K562 (cell line): Measurements from ENCODE around the gene ATP6V0E2. TPM values are rescaled to one million over a fixed set of nuclear protein-coding genes. Genes with fewer than 3 reads are reported as not detected.

Experiments used
- ATAC-seq: fragments of 200-7000 bp; cut with Tn5 transposase; 3 replicates; pipeline ENCODE4 v1.9.1; 2020; ENCODE audit warnings: moderate library complexity
- BruUV-seq: library from RNA; stranded (reverse); fragments of 400-500 nt; replicated peaks from 2 replicates; lab custom pipeline; 2021; lab: Mats Ljungman, UMichigan
- CTCF ChIA-PET: fragments of 300-600 bp; formaldehyde crosslinking; extraction: SDS; loops from one replicate; lab custom pipeline; 2021; ENCODE audit warnings: low intra/inter-chr PET ratio; lab: Yijun Ruan, JAX
- POLR2A ChIA-PET: fragments of 300-600, 350-650 bp; sonication (Branson Sonifier 250); formaldehyde crosslinking; extraction: SDS; loops from one replicate; lab custom pipeline; 2021; ENCODE audit warnings: antibody characterized with exemption, inconsistent platforms; lab: Yijun Ruan, JAX
- DNase-seq, 4 experiments: peaks; one replicate each; pipeline versions ENCODE4 v3.0.0 to v3.0.0-alpha.2; 2011 to 2018; ENCODE audit warnings: low spot score in 3 of 4, mixed read lengths in 3 of 4; ENCODE audit errors: extremely low read depth in 1 of 4
- FAIRE-seq: peaks from 2 replicates; lab custom pipeline; 2011; peaks lifted over from hg19 to GRCh38; lab: Jason Lieb, UNC
- H2AFZ ChIP-seq: 2 replicates; pipeline ENCODE4 v1.6.0; 2011; ENCODE audit warnings: low read depth, low read length, control low read depth, inconsistent platforms
- H3K27ac ChIP-seq: fragments of 200-600 bp; 3 replicates; pipeline ENCODE4 v1.8.0; 2011; ENCODE audit warnings: low read depth, mild to moderate bottlenecking, control low read depth, inconsistent platforms, low read length, moderate library complexity, mixed read lengths; ENCODE audit errors: extremely low read depth
- H3K27me3 ChIP-seq, 2 experiments: fragments of 300-600 bp in 1 of 2; 2 replicates in 1 of 2; 3 replicates in 1 of 2; pipeline versions ENCODE4 v1.6.0 to v1.8.0; 2011; ENCODE audit warnings: inconsistent platforms in 2 of 2, low read length in 2 of 2, mild to moderate bottlenecking in 1 of 2, mixed read lengths in 1 of 2, moderate library complexity in 1 of 2; ENCODE audit not compliant: control insufficient read depth in 2 of 2, insufficient read depth in 2 of 2
- H3K36me3 ChIP-seq: fragments of 300-600 bp; 3 replicates; pipeline ENCODE4 v1.8.0; 2011; ENCODE audit warnings: mild to moderate bottlenecking, low read length, inconsistent platforms; ENCODE audit not compliant: control insufficient read depth, insufficient read depth
- H3K4me1 ChIP-seq, 2 experiments: fragments of 200-600 bp in 1 of 2; replicated peaks in 1 of 2; 2 replicates in 1 of 2; 3 replicates in 1 of 2; pipeline versions ENCODE4 v1.5.1 to v1.8.0; 2011; ENCODE audit warnings: inconsistent platforms in 2 of 2, low read length in 2 of 2, mild to moderate bottlenecking in 1 of 2, mixed read lengths in 1 of 2, moderate library complexity in 1 of 2; ENCODE audit not compliant: control insufficient read depth in 2 of 2, insufficient read depth in 2 of 2
- H3K4me2 ChIP-seq: 2 replicates; pipeline ENCODE4 v1.6.1; 2011; ENCODE audit warnings: low read length, control low read depth, inconsistent platforms, mixed read lengths; ENCODE audit not compliant: insufficient read depth
- H3K4me3 ChIP-seq: fragments of 200-600 bp; sonication (generic), shearing (Covaris generic); 2 replicates; pipeline ENCODE4 v1.5.1; 2016; ENCODE audit warnings: control low read depth, inconsistent platforms
- H3K79me2 ChIP-seq: fragments of 200-600 bp; 3 replicates; pipeline ENCODE4 v1.8.0; 2011; ENCODE audit warnings: low read length, inconsistent platforms; ENCODE audit not compliant: control insufficient read depth, insufficient read depth
- H3K9ac ChIP-seq, 2 experiments: 2 replicates each; pipeline versions ENCODE4 v1.6.0 to v1.6.1; 2011; ENCODE audit warnings: low read depth in 2 of 2, low read length in 2 of 2, control low read depth in 1 of 2, inconsistent platforms in 1 of 2, mild to moderate bottlenecking in 1 of 2, mixed read lengths in 1 of 2; ENCODE audit not compliant: insufficient read depth in 1 of 2
- H3K9me1 ChIP-seq: one replicate; pipeline ENCODE4 v1.6.0; 2011; ENCODE audit warnings: inconsistent platforms, mild to moderate bottlenecking, low read length, moderate library complexity; ENCODE audit not compliant: control insufficient read depth, insufficient read depth
- H3K9me3 ChIP-seq: replicated peaks from 2 replicates; pipeline ENCODE4 v1.5.1; 2011; ENCODE audit warnings: low read depth, low read length, inconsistent platforms; ENCODE audit not compliant: control insufficient read depth, insufficient read depth
- H4K20me1 ChIP-seq: replicated peaks from 2 replicates; pipeline ENCODE4 v1.6.1; 2011; ENCODE audit warnings: low read length, inconsistent platforms, mixed read lengths; ENCODE audit not compliant: control insufficient read depth, insufficient read depth
- GABPA ChIP-seq: fragments of 200-800 bp; sonication (Bioruptor generic); conservative IDR thresholded peaks from 2 replicates; pipeline ENCODE4 v1.6.1; 2016; ENCODE audit warnings: low read depth, missing genetic modification characterization, missing compliant biosample characterization
- MED1 ChIP-seq: sonication (generic); formaldehyde crosslinking; IDR thresholded peaks from 2 replicates; pipeline ENCODE4 v1.8.1; 2023; ENCODE audit warnings: missing genetic modification reagents, borderline replicate concordance
- STAG1 ChIP-seq: sonication (generic); formaldehyde crosslinking; IDR thresholded peaks from 2 replicates; pipeline ENCODE4 v1.5.0; 2020; ENCODE audit warnings: missing genetic modification reagents, borderline replicate concordance
- STAT6 ChIP-seq: sonication (generic); formaldehyde crosslinking; IDR thresholded peaks from 2 replicates; pipeline ENCODE4 v1.8.1; 2023; ENCODE audit warnings: mild to moderate bottlenecking, missing genetic modification reagents
- U2AF2 ChIP-seq: fragments of 200-400 bp; formaldehyde crosslinking; optimal IDR thresholded peaks from 2 replicates; pipeline ENCODE3; 2017; ENCODE audit warnings: low read depth, mild to moderate bottlenecking, low read length
- ZC3H4 ChIP-seq: sonication (generic); formaldehyde crosslinking; IDR thresholded peaks from 2 replicates; pipeline ENCODE4 v1.9.0; 2021; ENCODE audit warnings: missing genetic modification reagents, borderline replicate concordance
- WGBS: fragments of 100-300 bp; shearing (Covaris generic); methylation state at CpG from one replicate; pipeline ENCODE4 v1.1.6; 2016; ENCODE audit warnings: low coverage, mixed read lengths; ENCODE audit not compliant: insufficient coverage; ENCODE audit errors: missing lambda C conversion rate; 5-methylcytosine and 5-hydroxymethylcytosine counted together
- in situ Hi-C: fragments of 300-500 bp; cut with MboI; formaldehyde crosslinking; loops from 4 replicates; pipeline ENCODE4 v1.15.0; 2018; ENCODE audit warnings: inconsistent platforms, mixed read lengths
- intact Hi-C: fragments of 100-400 bp; cut with micrococcal nuclease; formaldehyde crosslinking; loops from 2 replicates; pipeline ENCODE4 v1.14.2; 2022
- polyA plus RNA-seq, 8 experiments: library from polyadenylated mRNA; depleted of rRNA in 4 of 8; stranded (reverse) in 5 of 8; unstranded in 3 of 8; fragments of >200 nt; fragmentation: Nextera tagmentation in 2 of 8; fragmentation: Illumina TruSeq in 1 of 8; extraction: Ambion mirVana in 2 of 8; extraction: Trizol in 1 of 8; gene quantifications; 2 replicates each; pipeline versions ENCODE4 v1.2.1 to v1.2.3, GENCODE V29; 2011 to 2014; ENCODE audit warnings: inconsistent platforms in 1 of 8, missing spikeins in 1 of 8
- total RNA-seq, 7 experiments: library from RNA; depleted of rRNA in 6 of 7; stranded (reverse); fragments of >200 nt in 6 of 7; fragmentation: Illumina TruSeq in 2 of 7; extraction: Trizol in 2 of 7; gene quantifications; 2 replicates each; pipeline versions ENCODE4 v1.2.1 to v1.2.3, GENCODE V29; 2011 to 2021; ENCODE audit warnings: low replicate concordance in 1 of 7

ATP6V0E2 gene
- total and polyA plus RNA-seq, 9 of the 15 experiments (the other 6 are each of a cell fraction or from before 2014, with no cell fraction given) = 0.55 to 18.5 (median 10.9) TPM

DNA sequence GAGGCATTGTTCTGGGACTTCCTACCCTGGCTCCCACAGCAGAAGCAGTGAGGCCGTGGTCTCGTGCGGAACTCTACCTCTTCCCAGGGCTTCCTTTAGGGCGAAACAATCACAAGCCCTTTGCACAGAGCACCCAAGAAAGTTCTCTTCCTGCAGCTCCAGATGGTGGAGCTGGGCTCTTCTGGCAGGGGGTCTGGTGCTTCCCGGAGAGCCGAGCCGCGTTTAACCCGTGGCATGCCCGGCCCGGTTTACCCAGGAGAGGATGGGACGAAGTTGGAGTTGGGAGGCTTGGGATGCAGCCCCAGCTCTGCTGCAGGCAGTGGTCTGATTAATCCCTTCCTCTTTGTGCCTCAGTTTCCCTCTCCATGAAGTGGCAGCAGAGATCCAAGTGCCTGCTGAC is 9.0 kb upstream of the ATP6V0E2 start:
- no TSS peak for BruUV-seq
- no peaks in the 10 kb centered on the region for H3K36me3 ChIP-seq
- no peak overlapping the region for H3K4me2 ChIP-seq
- H3K9me1 ChIP-seq = peaks cover 2% of the 10 kb centered on the region
- ChIA-PET CTCF (no interaction called here), POLR2A (interaction anchor here (0.9 kb wide), 1 partner anchor 27 kb away, joined by 4 read pairs; the partner anchor contains the start of gene ZNF862)
- H3K27ac ChIP-seq = no peak overlapping the region
- H2AFZ ChIP-seq = no peak overlapping the region
- DNase-seq = no peak
- FAIRE-seq = no peak
- H3K79me2 ChIP-seq = no peaks in the 10 kb centered on the region
- H3K9me3 ChIP-seq = no peaks in the 10 kb centered on the region
- H3K4me1 ChIP-seq = peaks cover 0 to 21% of the 10 kb centered on the region in 2 experiments; a peak in 3 of 5 replicates
- H3K9ac ChIP-seq = 0 out of 4 replicates have a peak overlapping the region, but pooled peaks of 1 of the 2 experiments have one; percentile 49
- WGBS = 4% methylated on average over 12 of the region's 12 CpGs
- intact Hi-C loops (loop anchor here (5.0 kb wide), 1 partner anchor 413 kb away; no protein-coding TSS in a partner anchor), in situ Hi-C loops (loop anchor here (25.0 kb wide), 1 partner anchor 173 kb away; no protein-coding TSS in a partner anchor)
- no peak for ATAC-seq
- peaks cover 39% of the 10 kb centered on the region for H4K20me1 ChIP-seq
- no peak overlapping the region for H3K4me3 ChIP-seq
- TF ChIP-seq U2AF2 = no peak
- H3K27me3 ChIP-seq = peaks cover 57 to 90% of the 10 kb centered on the region in 2 experiments

DNA sequence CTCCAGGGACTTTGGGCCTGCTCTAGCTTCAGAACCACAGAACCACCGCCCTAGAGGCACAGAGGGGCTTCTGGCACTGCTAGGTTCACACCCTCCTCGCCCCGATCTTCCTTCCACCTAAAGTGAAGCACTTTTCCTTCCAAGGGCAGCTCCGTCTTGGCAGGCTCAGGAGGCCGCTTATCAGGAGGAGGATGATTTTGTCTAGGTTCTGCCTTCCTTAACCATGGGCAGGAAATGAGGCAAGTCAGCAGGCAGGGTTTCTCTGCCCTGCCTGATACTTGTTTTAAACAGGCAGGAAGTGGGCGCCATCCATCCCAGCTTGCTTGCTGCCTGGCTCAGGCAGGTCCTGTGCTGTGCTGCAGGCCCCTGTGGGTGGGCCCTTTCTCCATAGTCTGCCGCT is 8.3 kb upstream of the ATP6V0E2 start:
- no peak for FAIRE-seq
- peaks cover 2% of the 10 kb centered on the region for H3K9me1 ChIP-seq
- H3K79me2 ChIP-seq = no peaks in the 10 kb centered on the region
- ATAC-seq = no peak
- TF ChIP-seq GABPA (tag) (peak; percentile 45), STAG1 (peak; percentile 21; the same call in 1 of the 2 replicates), STAT6 (no peak), ZC3H4 (CRISPR knock-in tag) (0 out of 2 replicates have a peak, but pooled peaks have one; percentile 60), MED1 (CRISPR knock-in tag) (0 out of 2 replicates have a peak, but pooled peaks have one; percentile 62)
- no peak overlapping the region for H2AFZ ChIP-seq
- H3K9ac ChIP-seq = no peak overlapping the region
- POLR2A ChIA-PET = interaction anchor here (0.9 kb wide), 1 partner anchor 27 kb away, joined by 4 read pairs; the partner anchor contains the start of gene ZNF862
- H4K20me1 ChIP-seq = peaks cover 42% of the 10 kb centered on the region
- H3K4me2 ChIP-seq = no peak overlapping the region
- intact Hi-C loops (no loop called here), in situ Hi-C loops (loop anchor here (25.0 kb wide), 1 partner anchor 172 kb away; no protein-coding TSS in a partner anchor)
- CTCF ChIA-PET = no interaction called here
- no peaks in the 10 kb centered on the region for H3K9me3 ChIP-seq
- H3K4me3 ChIP-seq = no peak overlapping the region
- H3K27me3 ChIP-seq = peaks cover 55 to 86% of the 10 kb centered on the region in 2 experiments
- no peak for DNase-seq
- no TSS peak for BruUV-seq
- H3K27ac ChIP-seq = no peak overlapping the region
- 17% methylated on average over 6 of the region's 7 CpGs for WGBS
- H3K4me1 ChIP-seq = peaks cover 0 to 21% of the 10 kb centered on the region in 2 experiments; a peak in 3 of 5 replicates
- H3K36me3 ChIP-seq = no peaks in the 10 kb centered on the region
